AG04450 (cell line): ENCODE data around the gene DOK4. TPM values are rescaled to one million over a fixed set of nuclear protein-coding genes. Genes with fewer than 3 reads are reported as not detected.
"Not testable (repeated sequence)": the region's sequence is repeated elsewhere in the genome, so short reads cannot be mapped to it uniquely, and the experiment has no call there.

Experiments
- CTCF ChIA-PET: fragments of 300-600, 350-600 bp; formaldehyde crosslinking; extraction: SDS; loops from one replicate; lab custom pipeline; 2022; ENCODE audit warnings: antibody characterized with exemption, inconsistent platforms; lab: Charles Lee
- POLR2A ChIA-PET: fragments of 350-600 bp; formaldehyde crosslinking; extraction: SDS; loops from one replicate; lab custom pipeline; 2021; ENCODE audit warnings: antibody characterized with exemption, inconsistent platforms; lab: Yijun Ruan, JAX
- DNase-seq: peaks from one replicate; pipeline ENCODE4 v3.0.0-alpha.2; 2011; ENCODE audit warnings: low read depth, low spot score
- H3K27ac ChIP-seq: one replicate; pipeline ENCODE4 v1.5.1; 2012; ENCODE audit warnings: low read depth, low read length, control low read depth
- H3K27me3 ChIP-seq: one replicate; pipeline ENCODE4 v1.6.0; 2012; ENCODE audit warnings: low read length; ENCODE audit not compliant: control insufficient read depth, insufficient read depth
- H3K4me3 ChIP-seq: 2 replicates; pipeline ENCODE4 v1.5.1; 2011; ENCODE audit warnings: mild to moderate bottlenecking, low read depth, low read length, control low read depth
- H3K9me3 ChIP-seq: 2 replicates; pipeline ENCODE4 v1.5.1; 2012; ENCODE audit warnings: low read length; ENCODE audit not compliant: control insufficient read depth, insufficient read depth
- polyA plus RNA-seq: library from polyadenylated mRNA; depleted of rRNA; stranded (reverse); fragments of >200 nt; gene quantifications from 2 replicates; pipeline ENCODE4 v1.2.3, GENCODE V29; 2011
- TF ChIP-seq, protein P1 (sequence below): IDR thresholded peaks from 2 replicates; pipeline ENCODE4 v1.5.1; 2011; ENCODE audit warnings: low read depth, low read length, control low read depth, inconsistent platforms

The DOK4 gene
- polyA plus RNA-seq, 1 experiment: 12.5 TPM

DNA sequence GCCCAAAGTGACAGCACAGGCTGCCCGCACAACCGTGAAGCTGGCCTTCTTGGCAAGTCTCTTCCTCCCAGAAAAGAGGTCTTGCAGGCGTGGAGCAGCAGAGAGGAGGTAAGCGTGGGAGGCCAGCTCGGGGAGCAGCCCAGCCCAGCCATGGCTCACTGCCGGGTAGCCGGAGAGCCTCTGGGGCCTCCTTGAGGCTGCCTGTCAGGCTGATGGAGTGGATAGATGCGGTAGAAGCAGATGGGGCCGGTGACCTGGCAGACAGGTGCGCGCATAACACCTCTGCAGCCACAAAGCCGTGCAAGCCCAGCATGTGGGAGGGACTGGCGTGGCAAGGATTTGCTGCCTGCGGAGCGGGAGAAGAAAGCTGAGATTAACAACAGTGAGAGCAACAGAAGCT, 17.1 kb upstream of the DOK4 start:
- H3K4me3 ChIP-seq: no peak overlapping the region
- DNase-seq: no peak
- POLR2A ChIA-PET: no interaction called here
- H3K27ac ChIP-seq: no peak overlapping the region
- TF ChIP-seq, protein P1, sequence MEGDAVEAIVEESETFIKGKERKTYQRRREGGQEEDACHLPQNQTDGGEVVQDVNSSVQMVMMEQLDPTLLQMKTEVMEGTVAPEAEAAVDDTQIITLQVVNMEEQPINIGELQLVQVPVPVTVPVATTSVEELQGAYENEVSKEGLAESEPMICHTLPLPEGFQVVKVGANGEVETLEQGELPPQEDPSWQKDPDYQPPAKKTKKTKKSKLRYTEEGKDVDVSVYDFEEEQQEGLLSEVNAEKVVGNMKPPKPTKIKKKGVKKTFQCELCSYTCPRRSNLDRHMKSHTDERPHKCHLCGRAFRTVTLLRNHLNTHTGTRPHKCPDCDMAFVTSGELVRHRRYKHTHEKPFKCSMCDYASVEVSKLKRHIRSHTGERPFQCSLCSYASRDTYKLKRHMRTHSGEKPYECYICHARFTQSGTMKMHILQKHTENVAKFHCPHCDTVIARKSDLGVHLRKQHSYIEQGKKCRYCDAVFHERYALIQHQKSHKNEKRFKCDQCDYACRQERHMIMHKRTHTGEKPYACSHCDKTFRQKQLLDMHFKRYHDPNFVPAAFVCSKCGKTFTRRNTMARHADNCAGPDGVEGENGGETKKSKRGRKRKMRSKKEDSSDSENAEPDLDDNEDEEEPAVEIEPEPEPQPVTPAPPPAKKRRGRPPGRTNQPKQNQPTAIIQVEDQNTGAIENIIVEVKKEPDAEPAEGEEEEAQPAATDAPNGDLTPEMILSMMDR: no peak
- peaks cover 60% of the 10 kb centered on the region for H3K27me3 ChIP-seq
- CTCF ChIA-PET: interaction anchor here (2.7 kb wide), 1 partner anchor 17 kb away, joined by 15 read pairs; no protein-coding TSS in a partner anchor
- no peaks in the 10 kb centered on the region for H3K9me3 ChIP-seq

DNA sequence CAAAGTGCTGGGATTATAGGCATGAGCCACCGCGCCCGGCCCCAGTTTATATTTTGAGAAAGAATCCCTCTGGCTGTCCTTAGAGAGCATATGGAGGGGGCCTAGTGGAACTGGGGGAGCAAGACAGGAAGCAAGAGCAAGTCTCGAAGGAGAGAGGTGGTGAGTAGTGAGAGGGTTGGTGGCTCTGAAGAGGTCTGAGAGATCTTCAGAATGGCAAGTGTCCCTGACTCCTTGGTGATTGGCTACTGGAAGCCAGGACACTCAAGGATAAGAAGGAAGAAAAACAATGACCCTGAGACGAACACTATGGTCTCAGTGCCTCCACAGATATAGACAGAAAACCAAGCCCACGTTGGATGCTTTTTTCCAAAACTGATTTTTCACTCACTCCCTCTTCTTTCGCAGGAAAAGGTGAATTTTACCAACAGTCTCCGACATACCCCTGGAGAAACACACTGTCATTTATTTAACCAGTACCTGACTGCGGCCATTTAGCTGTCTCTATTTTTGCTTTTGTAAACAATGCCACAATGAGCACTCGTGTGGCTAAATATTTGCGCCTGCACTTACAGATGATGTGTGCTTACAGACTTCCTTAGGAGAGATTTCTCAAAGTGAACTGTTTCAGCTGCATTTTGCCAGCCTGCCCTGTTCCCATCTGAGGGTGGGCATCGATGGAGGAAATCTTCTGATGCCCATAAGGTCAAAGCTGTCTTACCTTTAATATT, 15.9 kb upstream of the DOK4 start:
- Histone ChIP-seq H3K27ac (no peak overlapping the region), H3K27me3 (peaks cover 57% of the 10 kb centered on the region), H3K9me3 (no peaks in the 10 kb centered on the region; the same call in 1 of the 2 replicates), H3K4me3 (no peak overlapping the region)
- ChIA-PET CTCF (interaction anchor here (1.0 kb wide), 1 partner anchor 18 kb away, joined by 4 read pairs; no protein-coding TSS in a partner anchor), POLR2A (no interaction called here)
- DNase-seq: no peak
- TF ChIP-seq, protein P1: no peak

DNA sequence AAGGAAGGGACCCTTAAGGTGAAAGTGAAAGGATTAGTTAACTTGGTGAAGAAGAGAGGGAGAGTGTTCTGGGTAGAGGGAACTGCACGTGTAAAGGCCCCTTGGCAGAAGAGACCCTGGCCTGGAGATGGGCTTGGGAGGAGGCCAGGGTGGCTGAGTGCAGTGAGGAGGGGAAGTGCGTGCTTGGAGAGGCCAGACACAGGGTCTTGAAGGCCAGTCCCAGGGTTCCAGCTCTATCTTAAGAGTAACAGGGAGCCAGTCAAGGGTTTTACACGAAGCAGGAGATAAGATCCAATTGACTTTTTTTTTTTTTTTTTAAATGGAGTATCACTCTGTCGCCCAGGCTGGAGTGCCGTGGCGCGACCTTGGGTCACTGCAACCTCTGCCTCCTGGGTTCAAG, 15.2 kb upstream of the DOK4 start:
- CTCF ChIA-PET: no interaction called here
- DNase-seq: no peak

DNA sequence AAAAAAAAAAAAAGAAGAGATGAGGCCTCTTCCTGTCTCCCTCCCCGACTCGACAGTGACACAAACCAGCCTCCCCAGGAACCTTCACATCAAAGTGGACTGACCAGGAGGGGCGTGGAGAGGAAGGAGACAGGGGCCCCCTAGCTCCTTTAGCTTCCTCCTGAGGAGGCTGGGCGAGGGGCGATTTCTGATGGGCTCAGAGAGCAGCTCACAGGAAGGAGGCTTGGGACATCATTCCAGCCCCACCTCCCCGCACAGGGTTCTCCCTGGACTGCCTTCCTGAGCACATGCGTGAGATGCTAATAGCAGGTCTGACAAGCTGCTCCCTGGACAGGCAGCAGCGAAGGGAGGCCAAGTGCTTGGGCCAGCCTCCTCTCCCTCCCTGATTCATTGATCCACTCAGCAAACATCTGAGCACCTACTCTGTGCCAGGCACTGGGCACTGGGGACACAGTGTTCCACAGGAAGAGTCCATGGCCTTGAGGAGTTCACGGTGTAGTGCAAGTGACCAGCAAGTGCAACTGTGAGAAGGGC, 14.4 kb upstream of the DOK4 start:
- Histone ChIP-seq H3K27ac (no peak overlapping the region), H3K4me3 (no peak overlapping the region), H3K27me3 (peaks cover 57% of the 10 kb centered on the region), H3K9me3 (no peaks in the 10 kb centered on the region; the same call in 1 of the 2 replicates)
- TF ChIP-seq, protein P1: no peak
- CTCF ChIA-PET: interaction anchor here (1.3 kb wide), 1 partner anchor 39 kb away, joined by 3 read pairs; the partner anchor contains the start of gene POLR2C
- no peak for DNase-seq
- POLR2A ChIA-PET: no interaction called here

More for the DNA sequence above, 15.2 kb upstream of the DOK4 start:
- peaks cover 57% of the 10 kb centered on the region for H3K27me3 ChIP-seq
- TF ChIP-seq, protein P1: no peak
- no peak overlapping the region for H3K27ac ChIP-seq
- POLR2A ChIA-PET: no interaction called here
- H3K9me3 ChIP-seq: no peaks in the 10 kb centered on the region; the same call in 1 of the 2 replicates
- H3K4me3 ChIP-seq: no peak overlapping the region

DNA sequence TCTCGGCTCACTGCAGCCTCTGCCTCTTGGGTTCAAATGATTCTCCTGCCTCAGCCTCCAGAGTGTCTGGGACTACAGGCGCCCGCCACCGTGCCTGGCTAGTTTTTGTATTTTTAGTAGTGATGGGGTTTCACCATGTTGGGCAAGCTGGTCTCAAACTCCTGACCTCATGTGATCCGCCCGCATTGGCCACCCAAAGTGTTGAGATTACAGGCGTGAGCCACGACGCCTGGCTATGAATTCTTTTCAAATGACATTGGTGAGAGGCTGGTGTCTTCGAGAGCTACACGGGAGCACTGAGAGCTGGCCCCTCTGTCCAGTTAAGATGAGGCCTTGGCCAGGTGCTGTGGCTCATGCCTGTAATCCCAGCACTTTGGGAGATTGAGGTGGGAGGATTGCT, 13.6 kb upstream of the DOK4 start:
- H3K4me3 ChIP-seq, H3K27ac ChIP-seq, POLR2A ChIA-PET, DNase-seq, H3K9me3 ChIP-seq: not testable (repeated sequence)
- H3K27me3 ChIP-seq: peaks cover 56% of the 10 kb centered on the region
- CTCF ChIA-PET: interaction anchor here (1.3 kb wide), 1 partner anchor 38 kb away, joined by 3 read pairs; the partner anchor contains the start of gene POLR2C
